GM08714 (cell line): Measurements from ENCODE around the gene DCLK1.

Experiments
- H3K4me3 ChIP-seq: fragments of 200-500 bp; sonication (Bioruptor generic); 2 replicates; pipeline ENCODE4 v1.5.1; 2014; ENCODE audit warnings: mild to moderate bottlenecking, low read length, inconsistent platforms
- ZNF274 ChIP-seq: IDR thresholded peaks from 2 replicates; pipeline ENCODE4 v1.6.1; 2012; ENCODE audit warnings: mild to moderate bottlenecking, low read depth, low read length

DCLK1 gene

DNA sequence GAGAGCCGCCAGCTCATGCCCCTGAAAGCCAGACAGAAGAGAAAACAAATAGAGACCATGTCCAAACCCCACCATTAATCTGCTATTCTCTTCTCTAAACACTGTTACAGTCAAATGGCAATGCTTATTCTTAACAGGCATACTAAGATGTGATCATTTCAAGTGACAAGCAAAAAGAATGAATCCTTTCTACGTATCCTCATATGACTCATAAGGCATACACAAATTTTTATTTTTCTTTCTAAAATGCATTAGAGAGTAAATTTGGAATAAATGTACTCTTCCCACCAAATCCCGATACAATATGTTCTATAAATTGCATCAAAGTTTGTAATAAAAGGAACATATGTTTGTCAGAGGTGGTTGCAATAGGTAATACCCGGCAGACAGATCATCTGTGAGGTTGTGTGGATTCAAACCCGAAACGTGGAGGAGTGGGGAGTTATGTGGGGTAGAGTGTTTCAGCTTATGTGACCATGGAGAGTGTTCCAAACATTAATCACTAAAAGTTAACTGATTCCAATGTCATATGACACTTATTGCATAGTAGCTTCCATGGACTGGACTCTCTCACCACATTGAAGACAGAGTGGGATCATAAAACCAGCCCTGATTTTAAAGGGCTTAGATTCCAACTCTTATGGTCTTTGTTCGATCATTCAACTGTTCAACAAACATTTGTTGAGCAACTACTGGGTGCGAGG, 213.1 kb downstream of the DCLK1 start:
- no peak overlapping the region for H3K4me3 ChIP-seq
- TF ChIP-seq ZNF274, result no peak

GRCh38 chr13:35917252-35917941, 213.8 kb downstream of the DCLK1 start:
- no peak overlapping the region for H3K4me3 ChIP-seq

DNA sequence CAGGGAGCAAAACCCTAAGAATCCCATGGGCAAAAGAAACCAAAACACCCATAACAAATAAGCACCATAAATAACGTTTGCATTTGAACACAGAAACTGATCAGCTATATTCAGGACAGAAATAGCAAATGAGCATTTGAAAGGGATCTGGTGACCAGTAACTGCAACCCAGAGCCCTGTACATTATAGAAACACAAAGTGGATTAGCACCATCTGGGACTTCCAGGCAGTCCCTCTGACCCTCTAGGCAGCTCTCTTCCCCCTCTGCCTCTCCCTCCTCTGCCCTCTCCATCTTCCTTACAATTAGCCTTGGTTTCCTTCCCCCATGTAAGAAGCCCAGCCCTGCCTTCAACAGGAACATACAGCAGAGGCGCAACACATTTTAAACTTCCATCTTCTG, 215.0 kb downstream of the DCLK1 start:
- TF ChIP-seq ZNF274, result no peak
- H3K4me3 ChIP-seq, result no peak overlapping the region

More at GRCh38 chr13:35917252-35917941, 213.8 kb downstream of the DCLK1 start:
- no peak for TF ChIP-seq ZNF274

DNA sequence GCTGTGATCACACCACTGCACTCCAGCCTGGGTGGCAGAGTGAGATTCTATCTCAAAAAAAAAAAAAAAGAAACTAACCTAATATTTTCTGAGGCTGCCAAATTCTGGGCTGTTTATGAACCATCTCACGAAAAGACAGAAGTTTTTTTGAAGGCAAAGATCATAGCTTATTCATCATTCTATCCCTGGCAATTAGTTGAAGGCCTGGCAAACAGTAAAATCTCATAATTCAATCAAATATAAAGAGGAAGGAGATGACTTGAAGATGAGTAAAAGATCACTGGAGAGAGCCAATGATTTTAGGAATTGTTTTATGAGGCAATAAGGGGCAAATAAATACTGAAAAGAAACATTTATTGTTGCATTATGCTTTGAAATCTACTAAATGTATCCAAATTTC, 216.5 kb downstream of the DCLK1 start:
- no peak for TF ChIP-seq ZNF274
- H3K4me3 ChIP-seq, result no peak overlapping the region

DNA sequence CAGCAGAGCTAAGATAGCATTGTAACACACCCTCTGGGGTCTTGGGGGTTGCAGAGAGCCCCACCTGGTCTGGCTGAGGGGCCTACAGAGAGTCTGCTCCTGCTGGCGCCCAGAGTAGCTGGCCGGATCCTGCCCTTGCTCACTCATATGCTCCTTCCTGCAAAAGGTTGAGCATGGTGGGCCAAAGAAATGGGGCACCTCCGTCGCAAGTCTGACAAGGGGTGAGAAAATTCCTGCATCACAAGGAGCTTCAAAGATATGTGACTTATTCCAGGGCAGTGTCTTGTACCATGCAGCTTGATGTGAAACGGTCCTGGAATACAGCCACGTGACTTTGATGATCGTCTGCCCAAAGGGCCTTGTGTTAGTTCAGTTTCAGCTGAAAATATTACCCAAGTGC, 218.3 kb downstream of the DCLK1 start:
- no peak for TF ChIP-seq ZNF274
- H3K4me3 ChIP-seq, result no peak overlapping the region

DNA sequence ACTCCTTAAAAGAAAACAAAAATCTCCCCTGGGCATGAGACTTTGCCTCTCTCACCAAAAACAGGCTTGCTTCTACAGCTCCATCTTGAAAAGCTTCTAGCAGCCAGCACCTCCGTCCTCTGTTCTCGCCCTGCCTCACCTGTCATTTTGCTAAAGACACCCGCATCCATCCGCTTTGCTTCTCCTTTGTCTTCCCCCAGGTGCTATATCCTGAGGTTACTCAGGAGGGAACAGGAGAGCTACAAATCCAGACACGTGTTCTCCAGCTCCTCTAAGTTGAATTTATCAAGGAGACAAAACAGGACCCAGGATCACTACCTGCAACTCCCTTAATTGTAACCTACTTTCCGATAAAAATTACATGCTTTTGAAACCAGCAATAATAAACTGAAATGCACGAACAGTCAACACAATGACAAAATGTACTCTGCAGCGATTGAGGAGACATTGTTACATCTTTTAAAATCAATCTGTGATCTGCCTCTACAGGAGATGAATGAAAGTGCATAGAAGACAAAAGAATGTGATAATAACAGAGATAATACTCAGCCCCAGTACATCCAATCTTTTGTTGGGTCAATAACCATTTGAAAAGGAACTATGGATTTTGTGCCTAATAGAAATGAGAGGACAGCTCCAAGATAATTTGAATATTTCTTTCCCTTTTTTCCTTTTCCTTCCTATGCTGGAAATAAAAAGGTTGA, 221.2 kb downstream of the DCLK1 start:
- H3K4me3 ChIP-seq, result no peak overlapping the region
- no peak for TF ChIP-seq ZNF274

- H3K4me3 ChIP-seq, result no peak overlapping the region
- TF ChIP-seq ZNF274, result no peak
Observed at GRCh38 chr13:35909091-35909490, 222.1 kb downstream of the DCLK1 start.

GRCh38 chr13:35908226-35908625, 223.0 kb downstream of the DCLK1 start:
- no peak overlapping the region for H3K4me3 ChIP-seq
- no peak for TF ChIP-seq ZNF274

DNA sequence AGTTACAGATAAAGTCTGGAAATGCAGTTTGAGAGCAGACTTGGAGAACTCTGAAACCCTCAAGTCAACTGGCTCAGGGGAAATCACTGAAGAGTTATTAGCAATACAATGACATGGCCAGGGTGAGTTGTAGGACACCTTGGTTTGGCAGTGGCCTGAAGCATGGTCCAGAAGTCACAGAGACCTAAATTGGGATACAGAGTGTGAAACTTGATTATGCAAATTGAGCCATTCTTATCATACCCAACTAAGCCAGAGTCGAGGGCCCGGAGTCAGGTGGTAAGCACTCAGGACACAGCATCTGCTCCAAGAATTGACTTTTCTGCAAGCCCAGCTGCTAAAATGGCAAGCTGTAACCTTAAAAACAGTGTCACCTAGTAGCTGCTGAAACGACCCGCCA, 224.5 kb downstream of the DCLK1 start:
- TF ChIP-seq ZNF274, result no peak
- no peak overlapping the region for H3K4me3 ChIP-seq

DNA sequence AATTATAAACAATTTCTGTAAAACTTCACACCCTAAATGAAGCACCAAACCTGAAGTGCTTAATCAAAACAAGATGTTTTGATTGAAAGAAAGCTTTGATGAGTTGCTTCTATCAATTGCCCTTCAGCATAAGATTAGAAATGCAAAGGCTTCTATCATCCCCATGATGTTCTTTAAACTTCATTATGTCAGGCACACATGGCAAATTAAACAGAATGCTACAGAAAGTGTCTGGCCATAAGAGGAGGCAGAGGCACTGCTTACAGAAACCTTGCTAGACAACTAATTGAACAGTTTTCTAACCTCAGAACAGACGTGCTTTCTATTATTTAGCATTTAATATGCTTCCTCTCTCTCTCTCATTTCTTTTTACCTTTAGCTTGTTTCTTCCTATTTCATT, 228.1 kb downstream of the DCLK1 start:
- no peak overlapping the region for H3K4me3 ChIP-seq
- TF ChIP-seq ZNF274, result no peak

- TF ChIP-seq ZNF274, result no peak
- H3K4me3 ChIP-seq, result no peak overlapping the region
Observed at GRCh38 chr13:35898041-35898440, 233.1 kb downstream of the DCLK1 start.

GRCh38 chr13:35894636-35895035, 236.5 kb downstream of the DCLK1 start:
- no peak for TF ChIP-seq ZNF274
- no peak overlapping the region for H3K4me3 ChIP-seq

GRCh38 chr13:35892837-35893814, 238.1 kb downstream of the DCLK1 start:
- no peak for TF ChIP-seq ZNF274
- no peak overlapping the region for H3K4me3 ChIP-seq

- no peak overlapping the region for H3K4me3 ChIP-seq
Observed at GRCh38 chr13:35891507-35892441, 239.4 kb downstream of the DCLK1 start.

More at GRCh38 chr13:35891507-35892441, 239.4 kb downstream of the DCLK1 start:
- no peak for TF ChIP-seq ZNF274
